Measurements from ENCODE around the gene TUBA8. TPM values are rescaled to one million over a fixed set of nuclear protein-coding genes. Genes with fewer than 3 reads are reported as not detected.

TUBA8 gene
- total and polyA plus RNA-seq, 2 donors (not counting 3 experiments of a cell fraction or from before 2014, with no cell fraction given), result 6.9 to 8.9 TPM

DNA sequence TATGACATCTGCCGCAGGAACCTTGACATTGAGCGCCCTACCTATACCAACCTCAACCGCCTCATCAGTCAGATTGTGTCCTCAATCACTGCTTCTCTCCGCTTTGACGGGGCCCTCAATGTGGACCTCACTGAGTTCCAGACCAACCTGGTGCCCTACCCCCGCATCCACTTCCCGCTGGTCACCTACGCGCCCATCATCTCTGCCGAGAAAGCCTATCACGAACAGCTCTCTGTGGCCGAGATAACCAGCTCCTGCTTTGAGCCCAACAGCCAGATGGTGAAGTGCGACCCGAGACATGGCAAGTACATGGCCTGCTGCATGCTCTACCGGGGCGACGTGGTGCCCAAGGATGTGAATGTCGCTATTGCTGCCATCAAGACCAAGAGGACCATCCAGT lies 16.0 kb downstream of the TUBA8 start:
- no peak for FAIRE-seq
- Histone ChIP-seq H2AFZ (ENCODE audit: low read depth, low read length) (no peak overlapping the region), H3K4me2 (ENCODE audit: insufficient read depth, low read length) (no peak overlapping the region), H3K9me1 (replicated peaks; ENCODE audit: control insufficient read depth, extremely low read depth, insufficient read depth, low read length) (no peaks in the 10 kb centered on the region), H3K9me3 (replicated peaks; ENCODE audit: control insufficient read depth, insufficient read depth, low read length) (no peaks in the 10 kb centered on the region), H3K4me3 (replicated peaks in 1 of 3; ENCODE audit: insufficient read depth in 1 of 3, low read depth in 1 of 3, low read length in 3 of 3) (no peak overlapping the region), H3K4me1 (ENCODE audit: control insufficient read depth, extremely low read depth, insufficient read depth, low read length) (no peaks in the 10 kb centered on the region), H3K27ac (ENCODE audit: insufficient read depth, low read depth, low read length) (no peak overlapping the region), H4K20me1 (replicated peaks; ENCODE audit: control insufficient read depth, extremely low read depth, insufficient read depth, low read length) (no peaks in the 10 kb centered on the region), H3K79me2 (ENCODE audit: control insufficient read depth, insufficient read depth, low read length) (no peaks in the 10 kb centered on the region), H3K27me3 (ENCODE audit: control insufficient read depth in 2 of 2, insufficient read depth in 2 of 2, low read length in 2 of 2) (no peaks in the 10 kb centered on the region), H3K36me3 (ENCODE audit: control insufficient read depth in 2 of 2, extremely low read depth in 1 of 2, insufficient read depth in 2 of 2, low read length in 2 of 2) (no peaks in the 10 kb centered on the region), H3K9ac (replicated peaks; ENCODE audit: extremely low read depth, insufficient read depth, low read length) (no peak overlapping the region)
- TF ChIP-seq, protein P1, sequence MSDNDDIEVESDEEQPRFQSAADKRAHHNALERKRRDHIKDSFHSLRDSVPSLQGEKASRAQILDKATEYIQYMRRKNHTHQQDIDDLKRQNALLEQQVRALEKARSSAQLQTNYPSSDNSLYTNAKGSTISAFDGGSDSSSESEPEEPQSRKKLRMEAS (IDR thresholded peaks at IDR 0.05; ENCODE audit: insufficient read depth, insufficient read length), result no peak
- TF ChIP-seq GATA2 (IDR thresholded peaks at IDR 0.05; ENCODE audit: insufficient read depth, insufficient read length, low read depth, low read length) (no peak), POLR2A (IDR thresholded peaks at IDR 0.05; ENCODE audit: low read depth, low read length) (no peak), EZH2 (IDR thresholded peaks at IDR 0.05; ENCODE audit: borderline replicate concordance, low read depth, low read length, severe bottlenecking) (no peak), JUN (IDR thresholded peaks at IDR 0.05; ENCODE audit: borderline replicate concordance, insufficient read depth, insufficient read length, low read depth) (no peak), FOS (IDR thresholded peaks at IDR 0.05; ENCODE audit: borderline replicate concordance, insufficient read depth, low read length) (no peak)
- TF ChIP-seq, protein P2, sequence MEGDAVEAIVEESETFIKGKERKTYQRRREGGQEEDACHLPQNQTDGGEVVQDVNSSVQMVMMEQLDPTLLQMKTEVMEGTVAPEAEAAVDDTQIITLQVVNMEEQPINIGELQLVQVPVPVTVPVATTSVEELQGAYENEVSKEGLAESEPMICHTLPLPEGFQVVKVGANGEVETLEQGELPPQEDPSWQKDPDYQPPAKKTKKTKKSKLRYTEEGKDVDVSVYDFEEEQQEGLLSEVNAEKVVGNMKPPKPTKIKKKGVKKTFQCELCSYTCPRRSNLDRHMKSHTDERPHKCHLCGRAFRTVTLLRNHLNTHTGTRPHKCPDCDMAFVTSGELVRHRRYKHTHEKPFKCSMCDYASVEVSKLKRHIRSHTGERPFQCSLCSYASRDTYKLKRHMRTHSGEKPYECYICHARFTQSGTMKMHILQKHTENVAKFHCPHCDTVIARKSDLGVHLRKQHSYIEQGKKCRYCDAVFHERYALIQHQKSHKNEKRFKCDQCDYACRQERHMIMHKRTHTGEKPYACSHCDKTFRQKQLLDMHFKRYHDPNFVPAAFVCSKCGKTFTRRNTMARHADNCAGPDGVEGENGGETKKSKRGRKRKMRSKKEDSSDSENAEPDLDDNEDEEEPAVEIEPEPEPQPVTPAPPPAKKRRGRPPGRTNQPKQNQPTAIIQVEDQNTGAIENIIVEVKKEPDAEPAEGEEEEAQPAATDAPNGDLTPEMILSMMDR (IDR thresholded peaks at IDR 0.05; ENCODE audit: extremely low read depth in 1 of 2, insufficient read depth in 1 of 2, low read depth in 1 of 2, low read length in 2 of 2), result no peak
- CTCF ChIA-PET, result no interaction called here
- BruUV-seq (replicated peaks), result no TSS peak
- intact Hi-C loops (cut with micrococcal nuclease), result no loop called here
- no peak for DNase-seq (ENCODE audit: low read depth, low spot score)
- POLR2A ChIA-PET, result no interaction called here
- dilution Hi-C loops (cut with MboI; ENCODE audit: extremely low pct_ligation_motif_present, low sequenced_read_pairs), result no loop called here
